Esophagus muscularis mucosa (tissue), 4 donors: Measurements from ENCODE around the gene FZD2. TPM values are rescaled to one million over a fixed set of nuclear protein-coding genes. Genes with fewer than 3 reads are reported as not detected.
"Not testable (repeated sequence)": the region's sequence is repeated elsewhere in the genome, so short reads cannot be mapped to it uniquely, and the experiment has no call there.

Experiments
- DNase-seq: peaks from one replicate; pipeline ENCODE4 v3.0.0-alpha.2; 2017; ENCODE audit errors: extremely low spot score
- H3K27ac ChIP-seq, 4 donors: fragments of 200-600 bp; sonication (generic); replicated peaks in 1 of 4; 1 replicate in 3 of 4; 2 replicates in 1 of 4; pipeline ENCODE4 v1.5.1; 2016 to 2019; ENCODE audit warnings: mild to moderate bottlenecking in 1 of 4
- H3K27me3 ChIP-seq, 4 donors: fragments of 200-600 bp; sonication (generic); one replicate each; pipeline versions ENCODE4 v1.5.1 to v1.6.0; 2016 to 2019
- H3K36me3 ChIP-seq, 4 donors: fragments of 200-600 bp; sonication (generic); one replicate each; pipeline ENCODE4 v1.5.1; 2016 to 2019
- H3K4me1 ChIP-seq, 4 donors: fragments of 200-600 bp; sonication (generic); one replicate each; pipeline ENCODE4 v1.5.1; 2016 to 2019
- H3K4me3 ChIP-seq, 4 donors: fragments of 200-600 bp; sonication (generic); 1 replicate in 2 of 4; 2 replicates in 2 of 4; pipeline ENCODE4 v1.5.1; 2016 to 2019; ENCODE audit warnings: mild to moderate bottlenecking in 4 of 4, moderate library complexity in 1 of 4
- H3K9me3 ChIP-seq, 4 donors: fragments of 200-600 bp; sonication (generic); 1 replicate in 3 of 4; 2 replicates in 1 of 4; pipeline ENCODE4 v1.5.1; 2016 to 2019
- CTCF ChIP-seq, 3 experiments: fragments of 200-600 bp in 2 of 3; fragments of 450-650 bp in 1 of 3; sonication (generic) in 2 of 3; IDR thresholded peaks; one replicate each; pipeline ENCODE4 v1.5.1; 2017 to 2019; ENCODE audit warnings: antibody characterized with exemption in 3 of 3, mild to moderate bottlenecking in 2 of 3, moderate library complexity in 1 of 3
- EP300 ChIP-seq: sonication (generic); formaldehyde crosslinking; IDR thresholded peaks from one replicate; pipeline ENCODE4 v1.6.1; 2017; ENCODE audit warnings: antibody characterized with exemption
- POLR2A ChIP-seq: fragments of 450-650 bp; IDR thresholded peaks from one replicate; pipeline ENCODE4 v1.6.1; 2017; ENCODE audit warnings: antibody characterized with exemption, moderate library complexity, mild to moderate bottlenecking, low read depth
- POLR2AphosphoS5 ChIP-seq, 2 donors: sonication (generic); formaldehyde crosslinking; IDR thresholded peaks; one replicate each; pipeline ENCODE4 v1.6.1; 2017; ENCODE audit warnings: antibody characterized with exemption in 2 of 2
- WGBS: methylation state at CpG from one replicate; pipeline ENCODE4 v1.1.5; 2018; 5-methylcytosine and 5-hydroxymethylcytosine counted together
- intact Hi-C: fragments of 100-400 bp; cut with DNase I; formaldehyde crosslinking; loops from one replicate; pipeline ENCODE4 v1.15.1; 2023
- total RNA-seq, 4 donors: library from RNA; depleted of rRNA; stranded (reverse); fragments of >200 nt; gene quantifications; one replicate each; pipeline versions ENCODE4 v1.1.0 to v1.2.1, GENCODE V29; 2016

Gene FZD2
- total RNA-seq, 4 donors from 2014 or later: 1.7 to 3.4 (median 1.9) TPM

GRCh38 chr17:44565866-44566443, 8.7 kb downstream of the FZD2 start:
- H3K36me3 ChIP-seq: no peaks in the 10 kb centered on the region
- H3K4me3 ChIP-seq: no peak overlapping the region
- H3K4me1 ChIP-seq: no peaks in the 10 kb centered on the region
- 91% methylated on average over 14 of the region's 14 CpGs for WGBS
- peak in 1 of 3 experiments; percentile 4 for TF ChIP-seq CTCF (IDR thresholded peaks at IDR 0.05)
- TF ChIP-seq POLR2AphosphoS5 (IDR thresholded peaks at IDR 0.05): no peak
- no peak for TF ChIP-seq POLR2A
- TF ChIP-seq EP300: no peak
- peaks cover 0 to 13% (median 10%) of the 10 kb centered on the region in 4 donors for H3K9me3 ChIP-seq
- H3K27me3 ChIP-seq: peaks cover 0 to 43% (median 0%) of the 10 kb centered on the region in 4 donors
- H3K27ac ChIP-seq: no peak overlapping the region
- DNase-seq: no peak
- intact Hi-C loops: no loop called here

GRCh38 chr17:44568311-44568944, 11.1 kb downstream of the FZD2 start:
- peaks cover 0 to 13% (median 10%) of the 10 kb centered on the region in 4 donors for H3K9me3 ChIP-seq
- intact Hi-C loops: not testable (repeated sequence)
- WGBS: 94% methylated on average over 12 of the region's 23 CpGs

GRCh38 chr17:44568945-44569858, 11.9 kb downstream of the FZD2 start:
- intact Hi-C loops: no loop called here
- Histone ChIP-seq H3K27ac (no peak overlapping the region), H3K4me3 (no peak overlapping the region), H3K36me3 (no peaks in the 10 kb centered on the region), H3K9me3 (peaks cover 0 to 13% (median 10%) of the 10 kb centered on the region in 4 donors), H3K4me1 (no peaks in the 10 kb centered on the region), H3K27me3 (peaks cover 0 to 29% (median 0%) of the 10 kb centered on the region in 4 donors)
- no peak for DNase-seq
- no peak for TF ChIP-seq POLR2A
- TF ChIP-seq EP300: no peak
- TF ChIP-seq CTCF (IDR thresholded peaks at IDR 0.05): no peak
- no peak for TF ChIP-seq POLR2AphosphoS5 (IDR thresholded peaks at IDR 0.05)
- WGBS: 60% methylated on average over 24 of the region's 26 CpGs

More at GRCh38 chr17:44568311-44568944, 11.1 kb downstream of the FZD2 start:
- H3K27ac ChIP-seq, H3K4me3 ChIP-seq, DNase-seq, H3K36me3 ChIP-seq, H3K4me1 ChIP-seq: not testable (repeated sequence)
- peaks cover 0 to 30% (median 0%) of the 10 kb centered on the region in 4 donors for H3K27me3 ChIP-seq

GRCh38 chr17:44572801-44573200, 15.5 kb downstream of the FZD2 start:
- no peaks in the 10 kb centered on the region for H3K9me3 ChIP-seq
- H3K27ac ChIP-seq: no peak overlapping the region
- no peak overlapping the region for H3K4me3 ChIP-seq
- H3K4me1 ChIP-seq: no peaks in the 10 kb centered on the region
- no peaks in the 10 kb centered on the region for H3K36me3 ChIP-seq
- no peak for TF ChIP-seq CTCF (IDR thresholded peaks at IDR 0.05)
- no peak for TF ChIP-seq EP300
- TF ChIP-seq POLR2AphosphoS5 (IDR thresholded peaks at IDR 0.05): no peak
- no peak for TF ChIP-seq POLR2A
- no peak for DNase-seq
- peaks cover 0 to 18% (median 0%) of the 10 kb centered on the region in 4 donors for H3K27me3 ChIP-seq
- 69% methylated on average over 2 of the region's 2 CpGs for WGBS
- intact Hi-C loops: no loop called here

- intact Hi-C loops: no loop called here
- H3K9me3 ChIP-seq: no peaks in the 10 kb centered on the region
- no peak overlapping the region for H3K27ac ChIP-seq
- H3K27me3 ChIP-seq: peaks cover 0 to 30% (median 0%) of the 10 kb centered on the region in 4 donors
- TF ChIP-seq POLR2A: no peak
- no peak for TF ChIP-seq EP300
- no peak for TF ChIP-seq POLR2AphosphoS5 (IDR thresholded peaks at IDR 0.05)
- TF ChIP-seq CTCF (IDR thresholded peaks at IDR 0.05): no peak
- DNase-seq: no peak
- H3K4me1 ChIP-seq: no peaks in the 10 kb centered on the region
- H3K36me3 ChIP-seq: no peaks in the 10 kb centered on the region
- H3K4me3 ChIP-seq: no peak overlapping the region
- whole genome bisulfite sequencing: 51% methylated on average over 2 of the region's 2 CpGs
Measured at GRCh38 chr17:44575403-44575802, 18.1 kb downstream of the FZD2 start.
